Esophagus muscularis mucosa (tissue), 3 donors: ENCODE data around the gene RHOJ.

ENCODE experiments used
- POLR2A ChIP-seq: fragments of 450-650 bp; IDR thresholded peaks from one replicate; pipeline ENCODE4 v1.6.1; 2017; ENCODE audit warnings: antibody characterized with exemption, moderate library complexity, mild to moderate bottlenecking, low read depth
- POLR2AphosphoS5 ChIP-seq, 2 donors: sonication (generic); formaldehyde crosslinking; IDR thresholded peaks; one replicate each; pipeline ENCODE4 v1.6.1; 2017; ENCODE audit warnings: antibody characterized with exemption in 2 of 2
- TF ChIP-seq, protein P1 (sequence below), 3 experiments: fragments of 200-600 bp in 2 of 3; fragments of 450-650 bp in 1 of 3; sonication (generic) in 2 of 3; IDR thresholded peaks; one replicate each; pipeline ENCODE4 v1.5.1; 2017 to 2019; ENCODE audit warnings: antibody characterized with exemption in 3 of 3, mild to moderate bottlenecking in 2 of 3, moderate library complexity in 1 of 3

DNA sequence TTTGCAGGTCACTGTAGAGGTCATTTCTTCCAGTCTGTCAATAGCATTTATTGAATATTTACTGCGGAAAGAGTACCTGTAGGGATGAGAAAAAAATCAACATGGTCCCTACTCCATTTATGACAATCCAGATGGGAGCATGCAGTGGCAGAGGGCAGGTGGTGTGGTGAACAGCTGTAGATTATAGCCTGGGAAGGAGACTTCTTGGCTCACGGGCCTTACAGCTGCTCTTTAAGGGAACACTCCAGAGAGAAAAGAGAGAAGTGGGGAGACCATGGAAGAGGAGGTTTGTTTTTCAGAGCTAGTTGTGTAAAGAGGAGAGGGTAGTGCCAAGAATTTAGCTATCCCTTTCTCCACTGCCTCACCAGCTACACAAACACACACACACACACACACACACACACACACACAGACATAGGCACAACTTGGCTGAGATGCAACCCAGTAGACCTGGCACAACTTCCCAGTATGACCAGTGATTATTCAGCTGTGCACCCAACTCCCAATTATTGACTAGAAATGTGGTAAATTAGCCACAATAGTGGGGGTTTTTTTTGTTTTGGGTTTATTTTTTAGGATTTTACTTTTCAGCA is 73.4 kb downstream of the RHOJ start:
- TF ChIP-seq, protein P1, sequence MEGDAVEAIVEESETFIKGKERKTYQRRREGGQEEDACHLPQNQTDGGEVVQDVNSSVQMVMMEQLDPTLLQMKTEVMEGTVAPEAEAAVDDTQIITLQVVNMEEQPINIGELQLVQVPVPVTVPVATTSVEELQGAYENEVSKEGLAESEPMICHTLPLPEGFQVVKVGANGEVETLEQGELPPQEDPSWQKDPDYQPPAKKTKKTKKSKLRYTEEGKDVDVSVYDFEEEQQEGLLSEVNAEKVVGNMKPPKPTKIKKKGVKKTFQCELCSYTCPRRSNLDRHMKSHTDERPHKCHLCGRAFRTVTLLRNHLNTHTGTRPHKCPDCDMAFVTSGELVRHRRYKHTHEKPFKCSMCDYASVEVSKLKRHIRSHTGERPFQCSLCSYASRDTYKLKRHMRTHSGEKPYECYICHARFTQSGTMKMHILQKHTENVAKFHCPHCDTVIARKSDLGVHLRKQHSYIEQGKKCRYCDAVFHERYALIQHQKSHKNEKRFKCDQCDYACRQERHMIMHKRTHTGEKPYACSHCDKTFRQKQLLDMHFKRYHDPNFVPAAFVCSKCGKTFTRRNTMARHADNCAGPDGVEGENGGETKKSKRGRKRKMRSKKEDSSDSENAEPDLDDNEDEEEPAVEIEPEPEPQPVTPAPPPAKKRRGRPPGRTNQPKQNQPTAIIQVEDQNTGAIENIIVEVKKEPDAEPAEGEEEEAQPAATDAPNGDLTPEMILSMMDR (IDR thresholded peaks at IDR 0.05) = no peak
- TF ChIP-seq POLR2A (no peak), POLR2AphosphoS5 (IDR thresholded peaks at IDR 0.05) (no peak)
